Stimulated activated CD4-positive, alpha-beta T cell treated with anti-CD3 and anti-CD28 coated beads, Interleukin-4, amount 100 ng/mL, for 1 hour (primary cell): ENCODE data around the gene CYP2D6.

Source experiments
- DNase-seq: peaks from one replicate; pipeline ENCODE4 v3.0.0-alpha.2; 2020

Gene CYP2D6

GRCh38 chr22:42079319-42080251, 51.0 kb downstream of the CYP2D6 start, which contains the start of gene SMDT1:
TSS of gene SMDT1 (plus strand) at chr22:42079700. CDS start at chr22:42079769, 69 bp downstream.
- DNase-seq = peak; percentile 98

GRCh38 chr22:42078469-42079318, 51.9 kb downstream of the CYP2D6 start:
- DNase-seq = no peak

- no peak for DNase-seq
These were observed 53.0 kb downstream of the CYP2D6 start for GRCh38 chr22:42077486-42078125.

- DNase-seq = no peak
These were observed 53.7 kb downstream of the CYP2D6 start for GRCh38 chr22:42076764-42077485.
